Breast epithelium (tissue), 4 donors: ENCODE measurements around the gene GAST. TPM values are rescaled to one million over a fixed set of nuclear protein-coding genes. Genes with fewer than 3 reads are reported as not detected.

Experiments used
- DNase-seq, 2 donors: peaks; one replicate each; pipeline ENCODE4 v3.0.0-alpha.2; 2019; ENCODE audit warnings: low spot score in 2 of 2
- H3K27ac ChIP-seq, 2 donors: fragments of 200-600 bp; sonication (generic) in 1 of 2; one replicate each; pipeline ENCODE4 v1.5.1; 2016 to 2019; ENCODE audit warnings: mild to moderate bottlenecking in 1 of 2
- H3K27me3 ChIP-seq, 2 donors: fragments of 200-600 bp; sonication (generic) in 1 of 2; one replicate each; pipeline versions ENCODE4 v1.5.1 to v1.6.0; 2017 to 2019; ENCODE audit warnings: control low read depth in 1 of 2, mild to moderate bottlenecking in 1 of 2
- H3K36me3 ChIP-seq: fragments of 200-600 bp; one replicate; pipeline ENCODE4 v1.5.1; 2019
- H3K4me1 ChIP-seq, 2 donors: fragments of 200-600 bp; sonication (generic); one replicate each; pipeline ENCODE4 v1.5.1; 2016 to 2019; ENCODE audit warnings: control low read depth in 1 of 2
- H3K4me3 ChIP-seq, 3 donors: fragments of 200-600 bp; sonication (generic); 1 replicate in 2 of 3; 2 replicates in 1 of 3; pipeline ENCODE4 v1.5.1; 2016 to 2019; ENCODE audit warnings: mild to moderate bottlenecking in 3 of 3, moderate library complexity in 2 of 3
- H3K9me3 ChIP-seq, 2 donors: fragments of 200-600 bp; sonication (generic) in 1 of 2; one replicate each; pipeline ENCODE4 v1.5.1; 2016 to 2019; ENCODE audit warnings: control low read depth in 1 of 2
- CTCF ChIP-seq, 3 donors: fragments of 450-650 bp; IDR thresholded peaks; one replicate each; pipeline ENCODE4 v1.5.1; 2016 to 2017; ENCODE audit warnings: antibody characterized with exemption in 3 of 3, mild to moderate bottlenecking in 3 of 3, moderate library complexity in 3 of 3
- POLR2A ChIP-seq: fragments of 450-650 bp; IDR thresholded peaks from one replicate; pipeline ENCODE4 v1.6.1; 2016; ENCODE audit warnings: antibody characterized with exemption, mild to moderate bottlenecking, moderate library complexity
- POLR2AphosphoS5 ChIP-seq, 3 donors: sonication (generic); formaldehyde crosslinking; IDR thresholded peaks; one replicate each; pipeline ENCODE4 v1.6.1; 2017; ENCODE audit warnings: antibody characterized with exemption in 3 of 3
- intact Hi-C: fragments of 100-400 bp; cut with DNase I; formaldehyde crosslinking; loops from one replicate; pipeline ENCODE4 v1.15.1; 2023; ENCODE audit warnings: low total_unique reads
- total RNA-seq, 3 donors: library from RNA; depleted of rRNA; stranded (reverse); fragments of >200 nt; gene quantifications; one replicate each; pipeline ENCODE4 v1.1.0, GENCODE V29; 2016

GAST gene
- total RNA-seq = not detected

GRCh38 chr17:41711669-41712400 is at the start of gene GAST:
TSS of gene GAST (plus strand) at chr17:41712331. CDS start at chr17:41715437, 3,106 bp downstream.
- no peak within 1 kb of the TSS for H3K4me3 ChIP-seq
- no peak within 1 kb of the TSS for H3K27ac ChIP-seq
- H3K36me3 ChIP-seq = no peaks in the 10 kb centered on the region
- DNase-seq = no peak
- H3K9me3 ChIP-seq = no peaks in the 10 kb centered on the region
- no peaks in the 10 kb centered on the region for H3K27me3 ChIP-seq
- H3K4me1 ChIP-seq = no peaks in the 10 kb centered on the region
- intact Hi-C loops = no loop called here
- TF ChIP-seq POLR2AphosphoS5 (IDR thresholded peaks at IDR 0.05) (no peak), POLR2A (no peak), CTCF (IDR thresholded peaks at IDR 0.05) (no peak)

- DNase-seq = no peak
- TF ChIP-seq POLR2AphosphoS5 (IDR thresholded peaks at IDR 0.05) (no peak), CTCF (IDR thresholded peaks at IDR 0.05) (no peak), POLR2A (no peak)
- H3K36me3 ChIP-seq = no peaks in the 10 kb centered on the region
- peak overlapping the region in 1 of 2 donors; percentile 17 for H3K27ac ChIP-seq
- no peaks in the 10 kb centered on the region for H3K9me3 ChIP-seq
- H3K4me1 ChIP-seq = peaks cover 0 to 19% of the 10 kb centered on the region in 2 donors
- no peaks in the 10 kb centered on the region for H3K27me3 ChIP-seq
- intact Hi-C loops = no loop called here
- H3K4me3 ChIP-seq = no peak overlapping the region
These were observed 48.5 kb upstream of the GAST start for GRCh38 chr17:41663451-41664171.

GRCh38 chr17:41664172-41664457 is 48.0 kb upstream of the GAST start:
- H3K27me3 ChIP-seq = no peaks in the 10 kb centered on the region
- H3K4me1 ChIP-seq = peaks cover 0 to 15% of the 10 kb centered on the region in 2 donors
- H3K4me3 ChIP-seq = no peak overlapping the region
- H3K36me3 ChIP-seq = no peaks in the 10 kb centered on the region
- H3K9me3 ChIP-seq = no peaks in the 10 kb centered on the region
- TF ChIP-seq POLR2A (no peak), POLR2AphosphoS5 (IDR thresholded peaks at IDR 0.05) (no peak)
- peak overlapping the region in 1 of 2 donors; percentile 93 for H3K27ac ChIP-seq
- DNase-seq = no peak
- intact Hi-C loops = no loop called here

GRCh38 chr17:41664587-41665565 is 47.3 kb upstream of the GAST start:
- Histone ChIP-seq H3K9me3 (no peaks in the 10 kb centered on the region), H3K4me1 (peaks cover 0 to 14% of the 10 kb centered on the region in 2 donors), H3K27ac (peak overlapping the region; percentile 93 to 94), H3K27me3 (no peaks in the 10 kb centered on the region), H3K36me3 (no peaks in the 10 kb centered on the region), H3K4me3 (peak overlapping the region in 2 of 3 donors; percentile 52 to 72)
- TF ChIP-seq CTCF (IDR thresholded peaks at IDR 0.05) = no peak
- no peak for TF ChIP-seq POLR2AphosphoS5 (IDR thresholded peaks at IDR 0.05)
- no peak for TF ChIP-seq POLR2A
- DNase-seq = no peak
- intact Hi-C loops = no loop called here

- TF ChIP-seq POLR2AphosphoS5 (IDR thresholded peaks at IDR 0.05) (peak; percentile 49 to 89 (median 59)), CTCF (IDR thresholded peaks at IDR 0.05) (peak; percentile 93 to 96 (median 95)), POLR2A (peak; percentile 34)
- intact Hi-C loops = no loop called here
These were observed 46.4 kb upstream of the GAST start for GRCh38 chr17:41665566-41666236.

More at GRCh38 chr17:41665566-41666236, 46.4 kb upstream of the GAST start:
- Histone ChIP-seq H3K27me3 (no peaks in the 10 kb centered on the region), H3K27ac (peak overlapping the region; percentile 93 to 94), H3K4me1 (peaks cover 0 to 9% of the 10 kb centered on the region in 2 donors), H3K9me3 (no peaks in the 10 kb centered on the region), H3K36me3 (no peaks in the 10 kb centered on the region), H3K4me3 (peak overlapping the region; percentile 40 to 72 (median 52))
- DNase-seq = peak; percentile 91 to 93
